HL-60/S4 (cell line): ENCODE measurements around the gene ADAMTS18.

Experiments used
- in situ Hi-C: fragments of 300-500 bp; cut with MboI; formaldehyde crosslinking; loops from 2 replicates; pipeline ENCODE4 v1.14.3; 2022; ENCODE audit warnings: low sequenced_read_pairs

ADAMTS18 gene

DNA sequence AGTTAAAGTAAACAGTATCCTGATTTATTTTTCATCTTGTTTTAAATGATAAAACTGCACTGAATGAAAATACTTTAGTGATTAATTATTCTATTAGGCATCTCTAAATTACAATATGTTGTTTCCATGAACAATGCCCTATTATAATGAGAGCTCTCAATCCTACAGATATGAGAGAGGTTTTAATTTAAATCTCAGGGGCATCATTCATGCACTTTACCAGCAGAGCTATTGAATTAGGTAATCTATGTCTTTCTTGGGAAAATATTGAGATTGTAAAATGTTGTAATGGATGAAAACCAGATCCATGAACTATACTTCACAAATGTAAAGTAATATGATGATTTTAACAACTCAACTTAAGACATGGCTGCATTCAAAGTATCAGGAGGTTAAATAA is 103.8 kb downstream of the ADAMTS18 start:
- in situ Hi-C loops, result no loop called here

DNA sequence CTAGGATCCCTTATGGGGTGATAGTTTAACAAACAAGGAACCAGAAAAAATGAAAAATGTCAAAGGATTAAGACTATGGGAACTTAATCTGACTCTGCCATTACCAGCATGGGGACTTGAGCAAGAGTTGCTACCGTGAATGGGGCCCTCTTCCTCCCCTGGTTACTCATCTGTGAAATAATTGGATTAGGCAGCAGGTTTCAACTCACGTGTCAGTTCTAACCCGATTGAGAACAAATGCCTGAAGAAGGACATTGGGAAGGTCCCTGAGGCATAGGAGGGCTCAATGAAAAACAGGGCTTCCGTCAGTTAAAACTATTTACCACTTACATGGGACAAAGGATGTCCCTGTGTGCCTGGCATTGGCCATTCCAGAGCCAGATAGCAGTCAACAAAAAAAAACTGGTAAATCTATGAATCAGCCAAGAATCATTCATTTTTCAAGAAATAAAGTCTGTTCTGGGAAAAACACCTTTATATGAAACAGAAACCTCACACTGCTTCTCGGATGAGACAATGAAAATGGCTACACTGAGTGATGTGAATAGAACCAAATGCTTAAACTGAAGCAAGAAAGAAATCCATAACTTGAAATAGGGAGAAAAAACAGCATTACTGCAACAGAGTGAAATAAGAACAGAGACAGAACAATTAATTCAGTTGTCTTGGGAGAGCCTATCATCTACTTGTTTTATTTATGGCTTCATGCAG is 104.3 kb downstream of the ADAMTS18 start:
- in situ Hi-C loops, result no loop called here

DNA sequence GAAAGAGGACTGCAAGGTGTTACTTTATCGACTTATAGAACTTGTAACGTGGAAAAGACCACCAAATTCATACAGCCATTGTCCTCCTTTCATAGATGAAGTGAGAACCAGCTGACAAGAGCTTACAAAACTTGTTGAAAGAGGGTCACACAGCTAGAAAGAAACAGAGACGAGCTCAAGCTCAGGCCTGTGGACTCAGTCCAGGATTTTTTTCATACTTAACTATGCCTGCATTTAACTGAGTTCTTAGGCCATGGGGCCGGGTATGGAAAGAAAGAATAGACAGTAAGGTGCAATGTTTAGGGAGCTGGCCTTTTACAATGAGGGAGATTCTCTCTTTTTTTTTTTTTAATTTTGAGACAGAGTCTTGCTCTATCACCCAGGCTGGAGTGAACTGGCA is 106.1 kb downstream of the ADAMTS18 start:
- in situ Hi-C loops, result no loop called here

DNA sequence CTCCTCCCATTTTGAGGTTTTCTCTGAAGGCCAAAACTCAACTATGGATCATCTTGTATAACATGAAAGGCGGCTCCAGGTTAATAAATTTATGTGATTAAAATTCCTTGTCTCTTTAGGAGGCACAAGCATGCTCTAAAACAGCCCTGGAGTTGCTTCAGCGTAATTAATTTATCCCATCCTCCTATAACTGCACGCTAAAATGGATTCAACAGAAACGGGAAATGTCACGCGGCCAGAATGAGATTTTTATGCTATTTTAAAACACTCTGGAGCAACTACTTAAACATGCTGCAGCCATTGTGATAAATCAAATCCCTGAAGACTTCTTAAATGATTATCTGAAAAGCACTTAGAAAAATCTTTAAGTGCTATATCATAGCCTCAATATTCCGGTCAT is 106.6 kb downstream of the ADAMTS18 start:
- in situ Hi-C loops, result no loop called here

DNA sequence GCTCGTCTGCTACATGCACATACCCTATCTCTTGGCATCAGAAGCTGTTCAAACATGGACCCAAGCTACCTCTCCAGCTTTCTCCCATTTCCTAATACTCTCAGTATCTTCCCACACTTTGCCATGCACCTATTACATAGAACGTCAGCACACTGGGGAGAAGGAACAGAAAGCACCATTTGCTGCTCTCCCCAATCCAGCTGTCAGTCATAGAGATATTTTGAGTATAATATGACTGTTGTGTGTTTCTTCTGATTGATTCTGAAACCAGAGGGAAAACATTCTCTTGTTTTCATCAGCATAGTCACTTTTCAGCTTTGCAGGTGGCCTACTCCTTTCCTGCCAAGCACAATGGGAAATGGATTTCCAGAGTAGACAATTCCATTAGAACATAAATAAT is 107.1 kb downstream of the ADAMTS18 start:
- in situ Hi-C loops, result no loop called here

DNA sequence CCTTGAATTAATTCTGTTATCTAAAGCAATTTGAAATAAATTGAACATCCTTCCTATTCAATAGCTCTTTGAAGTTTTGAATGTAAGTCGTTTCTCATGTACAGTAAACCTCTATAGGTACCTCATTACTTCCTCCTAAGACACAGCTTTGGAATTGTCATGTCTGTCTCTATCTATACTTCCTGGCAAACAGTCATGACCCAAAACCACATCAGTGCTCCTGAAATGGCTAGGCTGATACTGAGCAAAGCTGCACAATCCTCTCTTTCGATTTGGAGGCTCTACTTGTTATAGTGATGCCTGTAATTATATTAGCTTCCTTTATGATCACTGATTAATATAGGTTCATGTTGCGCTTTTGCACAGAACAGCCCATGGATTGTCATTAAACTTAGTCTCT is 110.1 kb downstream of the ADAMTS18 start:
- in situ Hi-C loops, result no loop called here

DNA sequence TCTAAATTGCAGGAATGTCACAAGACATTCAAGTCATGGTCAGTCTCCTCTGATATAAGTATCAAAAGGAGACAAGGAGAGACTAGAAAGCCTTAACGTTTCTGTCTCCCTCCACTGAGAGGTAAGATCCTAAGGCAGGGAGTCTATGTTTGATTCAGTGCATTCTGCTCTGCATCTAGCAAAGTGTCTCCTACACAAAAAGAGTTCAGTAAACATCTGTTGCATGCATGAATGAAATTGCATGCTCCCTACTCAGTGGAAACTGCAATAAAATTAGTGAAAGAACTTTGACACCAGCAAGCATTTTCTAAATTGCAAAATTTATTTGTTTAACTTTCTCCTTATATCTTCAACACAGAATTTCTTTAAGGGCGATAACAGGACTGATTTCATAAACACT is 111.1 kb downstream of the ADAMTS18 start:
- in situ Hi-C loops, result no loop called here

DNA sequence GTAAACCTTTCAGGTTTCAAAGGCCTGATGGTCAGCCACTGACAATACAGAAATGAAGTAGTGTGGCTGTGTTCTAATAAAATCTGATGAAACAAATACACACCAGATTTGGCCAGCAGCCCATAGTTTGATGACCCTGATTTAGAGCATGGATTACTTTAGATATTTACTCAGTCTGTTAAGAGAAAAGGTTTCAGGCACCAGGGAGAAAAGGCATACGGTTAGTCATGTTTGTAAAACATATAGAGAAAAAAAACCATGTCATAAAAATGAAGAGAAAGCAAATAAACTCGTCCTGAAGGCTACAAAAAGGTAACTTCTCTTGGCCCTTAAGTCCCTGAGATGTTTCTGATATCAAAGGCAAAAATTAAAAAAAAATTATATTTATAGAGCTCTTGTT is 112.1 kb downstream of the ADAMTS18 start:
- in situ Hi-C loops, result no loop called here

DNA sequence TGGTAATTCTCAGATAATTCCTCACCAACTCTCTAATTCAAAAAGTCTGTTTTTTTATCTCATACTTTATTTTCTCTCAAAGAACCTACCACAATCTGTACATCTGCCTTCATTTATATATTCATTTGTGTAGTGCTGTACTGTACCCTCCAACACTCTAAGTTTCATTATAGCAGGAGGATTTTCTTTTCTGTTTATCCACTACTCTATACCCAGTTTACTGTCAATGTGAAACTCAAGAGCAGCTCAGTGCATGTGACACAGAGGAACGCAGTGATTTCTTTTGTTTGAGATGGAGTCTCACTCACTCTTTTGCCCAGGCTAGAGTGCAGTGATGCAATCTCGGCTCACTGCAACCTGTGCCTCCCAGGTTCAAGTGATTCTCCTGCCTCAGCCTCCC is 117.8 kb downstream of the ADAMTS18 start:
- in situ Hi-C loops, result no loop called here

DNA sequence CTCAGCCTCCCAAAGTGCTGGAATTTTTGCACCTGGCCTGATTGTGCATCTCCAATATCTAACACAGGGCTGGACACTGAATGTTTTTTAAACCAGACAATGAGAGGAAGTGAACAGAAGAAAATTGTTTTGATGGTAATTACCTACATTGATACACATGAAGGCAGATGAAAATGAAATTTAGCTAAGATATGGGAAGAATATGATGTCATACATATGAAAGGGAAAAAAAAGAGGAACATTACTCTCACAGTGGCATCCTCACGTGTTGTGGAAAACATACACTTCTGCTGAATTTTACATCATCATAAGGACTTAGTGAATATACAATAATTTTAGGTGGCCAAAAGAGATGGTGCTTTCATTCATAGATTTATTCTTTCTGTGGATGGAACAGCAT is 124.0 kb downstream of the ADAMTS18 start:
- in situ Hi-C loops, result no loop called here

DNA sequence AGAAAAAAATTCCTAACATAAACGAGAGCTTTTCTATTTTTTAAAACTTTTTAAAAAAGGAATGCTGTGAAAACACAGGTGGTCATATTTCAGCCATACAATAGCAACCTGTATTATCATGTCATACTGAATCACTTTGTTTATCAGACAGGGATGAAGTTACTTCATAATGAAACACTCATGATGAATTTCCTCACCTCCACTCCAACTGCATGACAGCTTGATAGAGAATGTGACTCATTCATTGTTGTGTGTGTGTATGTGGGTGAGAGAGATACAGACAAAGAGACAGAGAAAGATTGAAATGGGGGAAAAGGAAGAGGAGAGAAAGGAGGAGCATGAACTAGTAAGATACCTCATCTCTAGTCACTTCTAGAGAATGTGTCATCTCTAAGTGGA is 126.7 kb downstream of the ADAMTS18 start:
- in situ Hi-C loops, result no loop called here

DNA sequence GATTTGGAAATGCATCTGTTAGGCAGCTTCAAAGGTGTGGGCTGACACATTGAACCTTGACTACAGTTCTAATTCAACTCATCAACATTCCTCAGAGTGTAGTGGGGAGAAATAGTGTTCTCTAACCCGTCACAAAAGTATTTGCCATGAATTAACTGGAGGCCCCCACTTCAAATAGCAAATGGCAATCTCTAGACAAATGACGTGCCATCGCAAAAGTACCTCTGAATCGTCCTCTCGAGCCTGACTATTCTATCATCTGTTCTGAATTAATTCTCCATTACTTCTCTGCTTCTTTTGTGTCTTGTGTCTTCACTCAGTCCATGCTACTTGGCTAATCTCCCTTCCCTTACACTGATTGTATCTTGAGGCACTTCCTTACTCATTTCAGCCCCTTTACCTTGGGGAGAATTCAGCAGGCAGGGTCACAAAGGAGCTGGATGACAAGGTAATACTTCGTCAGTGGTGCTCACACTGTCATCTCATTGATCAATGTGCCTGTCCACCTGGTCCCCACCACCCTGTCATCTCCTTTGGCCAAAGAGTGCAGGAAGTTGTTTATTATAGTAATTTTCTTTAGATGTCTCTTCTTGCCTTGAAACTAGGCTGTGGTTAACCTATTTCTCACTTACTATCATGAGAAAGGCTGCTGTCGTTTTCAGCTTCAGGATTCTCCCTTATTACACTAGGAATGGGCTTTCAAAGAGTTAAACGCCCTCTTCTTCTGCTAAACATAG is 127.2 kb downstream of the ADAMTS18 start:
- in situ Hi-C loops, result no loop called here

DNA sequence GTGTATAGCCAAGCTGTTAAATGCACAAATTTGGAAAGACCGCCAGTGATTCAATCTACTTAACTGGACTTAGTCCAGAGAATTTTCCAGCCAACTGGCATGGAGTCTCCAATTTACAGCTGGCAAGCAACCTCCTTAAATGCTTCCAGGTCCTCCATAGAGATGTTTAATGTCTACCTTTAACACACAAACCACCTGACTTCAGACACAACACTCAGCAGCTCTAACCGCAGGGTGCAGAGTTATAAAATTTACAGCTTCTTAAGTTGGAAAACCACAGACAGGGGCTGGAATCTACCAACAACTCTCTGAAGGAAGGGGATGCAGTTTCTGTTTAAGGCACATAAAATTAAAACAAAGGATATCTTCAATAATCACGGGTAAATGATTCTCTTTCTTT is 128.8 kb downstream of the ADAMTS18 start:
- in situ Hi-C loops, result no loop called here

DNA sequence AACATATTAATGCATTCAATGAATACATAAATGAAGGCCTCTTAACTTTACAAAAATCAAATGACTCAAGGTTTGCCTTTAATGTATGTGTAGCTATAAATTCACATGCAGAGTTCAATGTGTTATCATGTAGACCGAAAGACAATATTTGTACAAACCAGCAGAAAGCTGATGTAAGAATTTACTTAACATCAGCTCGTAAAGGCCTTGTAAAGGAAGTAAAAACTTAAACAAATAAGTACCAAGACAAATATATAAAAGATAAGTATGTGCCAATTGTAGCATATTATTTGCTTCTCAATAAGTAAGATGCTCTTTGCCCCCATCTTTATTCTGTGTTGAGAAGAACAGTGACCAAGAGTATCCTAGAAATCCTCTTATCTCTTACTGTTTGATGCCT is 130.0 kb downstream of the ADAMTS18 start:
- in situ Hi-C loops, result no loop called here

DNA sequence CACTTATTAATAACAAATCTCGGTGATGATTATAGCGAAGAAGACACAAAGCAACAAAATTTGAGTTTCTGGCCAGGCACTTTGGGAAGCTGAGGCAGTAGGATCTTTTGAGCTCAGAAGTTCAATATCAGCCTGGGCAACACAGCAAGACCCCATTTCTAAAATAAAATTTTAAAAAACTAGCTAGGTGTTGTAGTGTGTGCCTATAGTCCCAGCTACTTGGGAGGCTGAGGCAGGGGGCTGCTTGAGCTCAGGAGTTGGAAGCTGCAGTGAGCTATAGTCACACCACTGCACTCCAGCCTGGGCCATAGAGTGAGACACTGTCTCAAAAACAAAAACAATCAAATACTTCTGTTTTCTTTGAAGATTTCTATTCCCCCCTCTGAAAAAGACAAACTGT is 130.7 kb downstream of the ADAMTS18 start:
- in situ Hi-C loops, result no loop called here

DNA sequence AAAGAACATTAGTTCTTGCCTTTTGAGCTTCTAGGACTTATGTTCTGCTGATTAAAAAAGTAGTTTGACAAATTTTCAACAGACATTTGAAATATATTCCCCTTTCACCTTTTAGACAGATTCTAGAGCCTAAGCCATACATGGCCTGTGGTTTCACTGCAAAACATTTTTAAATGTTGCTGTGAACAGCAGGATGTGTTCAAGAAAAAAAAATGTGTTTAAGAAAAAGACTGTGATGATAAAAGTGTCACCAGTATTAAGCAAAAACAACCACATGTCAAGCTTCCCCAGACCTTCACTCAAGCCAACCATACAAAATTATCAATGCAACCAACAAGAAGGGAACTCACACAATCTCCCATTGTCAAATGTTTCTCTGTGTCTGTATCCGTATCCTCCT is 132.2 kb downstream of the ADAMTS18 start:
- in situ Hi-C loops, result no loop called here

DNA sequence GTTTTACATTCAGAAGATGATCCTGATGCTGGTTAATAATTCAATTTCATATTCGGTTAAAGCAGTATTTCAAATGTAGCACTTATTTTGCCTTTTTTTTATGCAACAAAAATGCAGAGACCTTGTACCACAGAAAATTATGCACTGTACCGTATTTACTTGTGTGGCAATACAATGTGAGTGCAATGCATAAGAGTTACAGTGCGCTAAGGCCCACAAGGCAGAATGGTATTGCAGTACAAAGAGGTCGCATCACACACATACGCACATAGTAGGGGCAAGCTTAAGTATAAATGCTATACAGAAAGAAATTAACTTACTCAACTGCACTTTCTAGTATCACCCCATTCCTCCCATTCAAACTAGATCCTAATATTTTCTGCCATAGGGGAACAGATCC is 132.6 kb downstream of the ADAMTS18 start:
- in situ Hi-C loops, result no loop called here

DNA sequence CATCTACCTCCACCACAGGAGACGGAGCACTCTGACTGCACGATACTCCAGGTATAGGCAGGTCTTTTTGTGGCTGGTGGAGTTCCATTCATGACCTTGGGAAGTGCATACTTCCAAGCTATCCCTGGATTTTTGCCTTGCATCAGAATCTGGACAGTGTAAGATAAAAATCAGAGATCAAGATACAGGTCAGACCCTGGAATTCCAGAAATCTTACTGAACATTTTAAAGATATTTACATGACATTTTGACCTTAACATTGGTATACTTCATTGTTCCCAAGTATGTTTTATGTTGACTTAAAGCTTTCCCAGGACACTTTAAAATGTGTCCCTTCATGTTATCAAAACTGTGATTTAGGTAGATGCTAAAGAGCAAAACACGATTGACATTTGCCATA is 134.6 kb downstream of the ADAMTS18 start:
- in situ Hi-C loops, result no loop called here

DNA sequence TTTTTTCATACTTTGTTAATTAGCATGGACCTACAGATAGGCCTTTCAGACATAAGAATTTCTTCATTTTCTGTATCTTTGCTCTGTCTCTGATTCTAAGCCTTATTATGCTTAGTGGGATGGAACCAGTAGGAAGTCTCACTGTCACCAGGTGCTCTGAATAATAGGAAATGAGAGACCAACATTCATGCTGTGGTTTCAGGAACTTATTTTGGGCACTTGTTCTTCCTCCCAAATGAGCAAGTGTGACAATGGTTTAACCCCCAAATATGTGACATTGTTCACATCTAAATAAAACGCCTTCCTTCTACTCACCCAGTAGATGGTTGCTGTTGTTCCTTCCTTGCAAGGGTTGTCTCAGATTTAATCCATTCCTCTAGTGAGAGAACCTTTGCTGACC is 135.4 kb downstream of the ADAMTS18 start:
- in situ Hi-C loops, result no loop called here

DNA sequence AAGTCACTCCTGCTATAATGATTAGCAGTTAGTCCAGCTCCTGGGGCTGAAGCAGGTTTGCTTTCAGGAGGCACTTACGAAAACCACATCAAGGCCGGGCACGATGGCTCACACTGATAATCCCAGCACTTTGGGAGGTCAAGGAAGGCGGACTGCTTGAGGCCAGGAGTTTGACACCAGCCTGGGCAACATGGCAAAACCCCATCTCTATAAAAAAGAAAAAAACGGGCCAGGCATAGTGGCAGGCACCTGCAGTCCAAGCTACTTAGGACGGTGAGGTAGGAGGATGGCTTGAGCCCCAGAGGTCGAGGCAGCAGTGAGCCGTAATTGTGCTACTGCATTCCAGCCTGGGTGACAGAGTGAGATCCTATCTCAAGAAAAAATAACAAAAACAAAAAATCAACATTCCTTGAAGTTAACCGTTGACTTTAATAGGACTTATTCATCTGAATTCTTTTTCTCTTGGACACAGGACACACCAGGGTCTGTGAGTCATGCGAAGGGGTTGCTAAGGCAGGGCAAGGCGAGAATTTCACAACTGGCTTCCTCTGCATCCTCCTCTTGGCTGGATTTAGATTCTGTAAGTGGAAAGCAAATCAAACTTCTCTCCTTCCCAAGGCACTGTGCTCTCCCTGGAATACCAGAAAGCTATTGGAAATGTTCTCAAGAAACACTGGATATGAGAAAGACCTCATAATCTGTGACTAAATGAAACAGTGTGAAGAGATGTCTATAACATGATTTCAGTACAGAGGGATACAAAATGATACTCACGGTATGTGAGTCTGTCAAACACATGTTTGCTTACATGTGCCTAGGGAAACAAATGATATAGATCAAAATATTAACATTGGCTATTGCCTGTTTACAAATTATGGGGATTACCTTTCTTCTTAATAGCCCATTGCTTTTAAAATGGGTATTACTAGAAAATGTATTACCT is 136.1 kb downstream of the ADAMTS18 start:
- in situ Hi-C loops, result no loop called here

DNA sequence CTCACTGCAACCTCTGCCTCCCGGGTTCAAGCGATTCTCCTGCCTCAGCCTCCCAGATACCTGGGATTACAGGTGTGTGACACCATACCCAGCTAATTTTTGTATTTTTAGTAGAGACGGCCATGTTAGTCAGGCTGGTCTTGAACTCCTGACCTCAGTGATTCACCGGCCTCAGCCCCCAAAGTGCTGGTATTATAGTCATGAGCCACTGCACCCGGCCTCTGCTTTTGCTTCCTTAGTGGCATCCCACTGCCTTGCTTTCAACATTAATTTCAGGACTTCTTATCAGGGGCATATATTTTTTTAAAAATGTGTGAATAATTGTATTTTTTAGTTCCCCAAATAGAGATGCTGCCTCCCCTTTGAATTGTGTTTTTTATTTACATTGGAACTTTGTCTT is 136.8 kb downstream of the ADAMTS18 start:
- in situ Hi-C loops, result no loop called here

DNA sequence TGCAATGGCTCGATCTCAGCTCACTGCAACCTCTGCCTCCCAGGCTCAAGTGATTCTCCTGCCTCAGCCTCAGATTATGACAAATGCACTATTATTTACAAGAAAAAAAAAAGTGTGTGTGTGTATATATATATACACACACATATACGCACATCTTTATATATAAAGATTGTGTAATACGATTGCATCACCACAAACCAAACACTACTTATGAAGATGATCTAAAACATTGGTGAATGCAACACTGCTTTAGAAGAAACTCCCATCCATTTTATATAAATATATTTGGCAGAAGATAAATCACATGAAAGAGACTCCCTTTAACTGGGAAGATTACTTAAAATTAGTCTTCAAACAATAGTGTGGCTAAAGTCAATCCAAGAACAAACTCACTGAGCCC is 138.9 kb downstream of the ADAMTS18 start:
- in situ Hi-C loops, result no loop called here
